HCT116 (cell line): ENCODE results near the gene FOXI3. TPM values are rescaled to one million over a fixed set of nuclear protein-coding genes. Genes with fewer than 3 reads are reported as not detected.
"Not testable (repeated sequence)": the region's sequence is repeated elsewhere in the genome, so short reads cannot be mapped to it uniquely, and the experiment has no call there.

Experiments
- ATAC-seq: fragments of 200-7000 bp; cut with Tn5 transposase; 2 replicates; pipeline ENCODE4 v1.9.1; 2020; ENCODE audit warnings: mild to moderate bottlenecking, moderate library complexity
- BruUV-seq: library from RNA; stranded (reverse); fragments of 400-500 nt; replicated peaks from 2 replicates; lab custom pipeline; 2021; lab: Mats Ljungman, UMichigan
- CTCF ChIA-PET: fragments of 300-600 bp; sonication (Branson Sonifier 250); formaldehyde crosslinking; loops from one replicate; lab custom pipeline; 2021; ENCODE audit warnings: antibody characterized with exemption; lab: Charles Lee
- POLR2A ChIA-PET: fragments of 300-600, 350-600 bp; sonication (Branson Sonifier 250); formaldehyde crosslinking; loops from one replicate; lab custom pipeline; 2021; ENCODE audit warnings: antibody characterized with exemption; lab: Charles Lee
- RAD21 ChIA-PET, 2 experiments: fragments of 300-600 bp; sonication (Branson Sonifier 250); formaldehyde crosslinking; loops; one replicate each; lab custom pipeline; 2023; ENCODE audit warnings: low total read pairs in 2 of 2; ENCODE audit not compliant: uncharacterized antibody in 2 of 2, unreplicated experiment in 2 of 2, low non-redundant PET in 1 of 2; lab: Charles Lee
- DNase-seq: peaks from one replicate; pipeline ENCODE4 v3.0.0-alpha.2; 2010; ENCODE audit warnings: low read depth, low spot score
- H2AFZ ChIP-seq: fragments of 200-600 bp; shearing (Covaris generic), sonication (generic); 2 replicates; pipeline ENCODE4 v1.6.1; 2017; ENCODE audit warnings: low read depth, mixed run types, mixed read lengths, antibody characterized with exemption, low read length; ENCODE audit not compliant: poor library complexity, severe bottlenecking
- H3K27ac ChIP-seq: 2 replicates; pipeline ENCODE4 v1.5.1; 2012; ENCODE audit warnings: low read depth, low read length
- H3K27me3 ChIP-seq: fragments of 200-600 bp; sonication (generic); 2 replicates; pipeline ENCODE4 v1.6.1; 2016; ENCODE audit warnings: mixed run types, low read length, mixed read lengths; ENCODE audit not compliant: insufficient read depth
- H3K36me3 ChIP-seq, 2 experiments: fragments of 200-500 bp in 1 of 2; fragments of 200-600 bp in 1 of 2; sonication (Bioruptor generic) in 1 of 2; sonication (generic) in 1 of 2; 2 replicates each; pipeline versions ENCODE4 v1.5.1 to v1.6.1; 2014 to 2016; ENCODE audit warnings: low read length in 2 of 2, inconsistent platforms in 1 of 2, mixed read lengths in 1 of 2, mixed run types in 1 of 2; ENCODE audit not compliant: insufficient read depth in 2 of 2, control insufficient read depth in 1 of 2
- H3K4me1 ChIP-seq, 2 experiments: fragments of 200-600 bp in 1 of 2; sonication (generic) in 1 of 2; 2 replicates each; pipeline versions ENCODE4 v1.5.1 to v1.6.1; 2012 to 2017; ENCODE audit warnings: low read length in 2 of 2, inconsistent platforms in 1 of 2, mild to moderate bottlenecking in 1 of 2, mixed read lengths in 1 of 2, mixed run types in 1 of 2, moderate library complexity in 1 of 2; ENCODE audit not compliant: insufficient read depth in 2 of 2, control insufficient read depth in 1 of 2
- H3K4me2 ChIP-seq: fragments of 200-600 bp; sonication (generic); 2 replicates; pipeline ENCODE4 v1.6.1; 2017; ENCODE audit warnings: mixed run types, low read length, mixed read lengths
- H3K4me3 ChIP-seq, 2 experiments: fragments of 200-600 bp in 1 of 2; sonication (generic) in 1 of 2; replicated peaks in 1 of 2; 2 replicates each; pipeline ENCODE4 v1.5.1; 2011 to 2016; ENCODE audit warnings: low read length in 2 of 2, control low read depth in 1 of 2, low read depth in 1 of 2, mild to moderate bottlenecking in 1 of 2, mixed read lengths in 1 of 2, mixed run types in 1 of 2
- H3K79me2 ChIP-seq: fragments of 200-600 bp; sonication (generic); 2 replicates; pipeline ENCODE4 v1.6.1; 2017; ENCODE audit warnings: mild to moderate bottlenecking, mixed run types, low read length, moderate library complexity, mixed read lengths; ENCODE audit not compliant: insufficient read depth
- H3K9ac ChIP-seq: fragments of 200-600 bp; sonication (generic); 2 replicates; pipeline ENCODE4 v1.6.1; 2016; ENCODE audit warnings: low read length, mixed read lengths
- H3K9me2 ChIP-seq: fragments of 200-600 bp; sonication (generic), shearing (Covaris generic); 2 replicates; pipeline ENCODE4 v1.6.1; 2017; ENCODE audit warnings: mixed run types, mild to moderate bottlenecking, moderate library complexity; ENCODE audit not compliant: insufficient read depth
- H3K9me3 ChIP-seq, 2 experiments: fragments of 200-500 bp in 1 of 2; fragments of 200-600 bp in 1 of 2; sonication (Bioruptor generic) in 1 of 2; sonication (generic) in 1 of 2; 2 replicates each; pipeline ENCODE4 v1.6.1; 2014 to 2017; ENCODE audit warnings: low read length in 2 of 2, mixed read lengths in 2 of 2, inconsistent platforms in 1 of 2, low read depth in 1 of 2, mild to moderate bottlenecking in 1 of 2, mixed run types in 1 of 2, moderate library complexity in 1 of 2; ENCODE audit not compliant: control insufficient read depth in 1 of 2, insufficient read depth in 1 of 2
- H4K20me1 ChIP-seq: fragments of 200-600 bp; sonication (generic), shearing (Covaris generic); 2 replicates; pipeline ENCODE4 v1.6.1; 2017; ENCODE audit warnings: mixed run types, mild to moderate bottlenecking, moderate library complexity; ENCODE audit not compliant: insufficient read depth
- CBX3 ChIP-seq: IDR thresholded peaks from 2 replicates; pipeline ENCODE4 v1.6.1; 2012; ENCODE audit warnings: low read depth
- CEBPB ChIP-seq: IDR thresholded peaks from 2 replicates; pipeline ENCODE4 v1.6.1; 2012; ENCODE audit warnings: low read depth
- EGR1 ChIP-seq: IDR thresholded peaks from 2 replicates; pipeline ENCODE4 v1.6.1; 2012; ENCODE audit warnings: low read depth
- EZH2 ChIP-seq: fragments of 200-600 bp; sonication (generic); IDR thresholded peaks from 2 replicates; pipeline ENCODE4 v1.6.1; 2017; ENCODE audit warnings: antibody characterized with exemption, mixed run types
- JUND ChIP-seq: IDR thresholded peaks from 2 replicates; pipeline ENCODE4 v1.6.1; 2012
- RAD21 ChIP-seq: IDR thresholded peaks from 2 replicates; pipeline ENCODE4 v1.6.1; 2012; ENCODE audit warnings: low read depth, mild to moderate bottlenecking
- SIN3A ChIP-seq: IDR thresholded peaks from 2 replicates; pipeline ENCODE4 v1.6.1; 2012; ENCODE audit warnings: low read depth
- SP1 ChIP-seq: IDR thresholded peaks from 2 replicates; pipeline ENCODE4 v1.6.1; 2012; ENCODE audit warnings: low read depth
- SRF ChIP-seq: IDR thresholded peaks from 2 replicates; pipeline ENCODE4 v1.6.1; 2012; ENCODE audit warnings: low read depth
- TCF7L2 ChIP-seq: IDR thresholded peaks from 2 replicates; pipeline ENCODE4 v1.7.0; 2011; ENCODE audit warnings: borderline replicate concordance, inconsistent platforms; ENCODE audit not compliant: insufficient read depth, insufficient read length; ENCODE audit errors: extremely low read depth
- intact Hi-C: fragments of 100-400 bp; cut with micrococcal nuclease; formaldehyde crosslinking; loops from 2 replicates; pipeline ENCODE4 v1.10.0; 2022
- total RNA-seq: library from RNA; stranded (reverse); gene quantifications from one replicate; pipeline ENCODE4 v1.2.1, GENCODE V29; 2021; ENCODE audit not compliant: unreplicated experiment
- TF ChIP-seq, protein P1 (sequence below): IDR thresholded peaks from 2 replicates; pipeline ENCODE4 v1.6.1; 2012

The FOXI3 gene
- total RNA-seq, 1 experiment from 2014 or later = not detected

DNA sequence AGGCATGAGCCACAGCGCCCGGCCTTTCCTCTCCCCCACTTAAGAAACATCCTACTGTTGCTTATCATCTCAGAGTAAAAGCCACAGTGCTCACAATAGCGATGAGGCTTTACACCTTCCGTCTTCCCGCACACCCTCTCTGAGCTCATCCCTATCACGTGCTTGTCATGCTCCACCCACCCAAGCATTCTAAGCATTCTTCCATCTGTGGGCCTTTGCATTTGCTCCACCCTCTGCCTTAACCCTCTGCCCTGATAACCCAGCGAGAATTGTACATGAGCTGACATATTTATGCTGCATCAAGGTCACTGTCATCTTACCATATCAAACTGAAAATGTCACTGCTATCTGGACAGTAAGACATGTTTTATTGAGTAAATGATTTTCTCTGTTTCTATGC lies 22.6 kb downstream of the FOXI3 start:
- TF ChIP-seq SP1 (no peak), CEBPB (no peak), TCF7L2 (no peak), SRF (no peak), SIN3A (no peak), JUND (no peak), EZH2 (no peak), EGR1 (no peak), CBX3 (no peak)
- TF ChIP-seq, protein P1, sequence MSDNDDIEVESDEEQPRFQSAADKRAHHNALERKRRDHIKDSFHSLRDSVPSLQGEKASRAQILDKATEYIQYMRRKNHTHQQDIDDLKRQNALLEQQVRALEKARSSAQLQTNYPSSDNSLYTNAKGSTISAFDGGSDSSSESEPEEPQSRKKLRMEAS = no peak
- H3K27ac ChIP-seq = no peak overlapping the region
- no peaks in the 10 kb centered on the region for H4K20me1 ChIP-seq
- POLR2A ChIA-PET = no interaction called here
- no peak for DNase-seq
- H3K79me2 ChIP-seq = no peaks in the 10 kb centered on the region
- H3K4me3 ChIP-seq = no peak overlapping the region
- H3K36me3 ChIP-seq = no peaks in the 10 kb centered on the region
- ATAC-seq = no peak
- no peak overlapping the region for H3K4me2 ChIP-seq
- H3K9me3 ChIP-seq = no peaks in the 10 kb centered on the region
- H3K4me1 ChIP-seq = no peaks in the 10 kb centered on the region
- H2AFZ ChIP-seq = no peak overlapping the region
- no peaks in the 10 kb centered on the region for H3K27me3 ChIP-seq
- no TSS peak for BruUV-seq
- intact Hi-C loops = no loop called here
- no peak overlapping the region for H3K9ac ChIP-seq
- H3K9me2 ChIP-seq = no peaks in the 10 kb centered on the region
- CTCF ChIA-PET = no interaction called here
- RAD21 ChIA-PET = interaction anchor here in 1 of 2 experiments (0.5 kb wide), 1 partner anchor 365 kb away, joined by 4 read pairs; no protein-coding TSS in a partner anchor

DNA sequence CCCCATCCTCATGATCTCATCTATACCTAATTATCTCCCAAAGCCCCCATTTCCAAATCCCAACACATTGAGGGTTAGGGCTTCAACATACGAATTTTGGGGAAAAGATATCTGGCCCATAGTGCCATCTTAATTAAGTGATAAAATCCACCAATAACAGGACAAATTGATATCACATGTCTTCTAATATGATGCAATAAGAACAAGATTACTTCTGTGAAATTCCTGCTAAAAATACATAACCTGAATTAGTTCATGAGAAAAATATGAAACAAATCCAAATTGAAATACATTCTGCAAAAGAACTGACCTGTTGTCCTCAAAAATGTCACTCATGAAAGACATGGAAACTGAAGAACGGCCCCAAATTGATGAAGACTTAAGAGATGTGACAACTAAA lies 28.8 kb downstream of the FOXI3 start:
- Histone ChIP-seq H3K9me3 (no peaks in the 10 kb centered on the region), H3K9me2 (no peaks in the 10 kb centered on the region), H4K20me1 (no peaks in the 10 kb centered on the region), H3K27me3 (no peaks in the 10 kb centered on the region), H3K27ac (no peak overlapping the region), H3K36me3 (no peaks in the 10 kb centered on the region), H2AFZ (no peak overlapping the region), H3K4me3 (no peak overlapping the region)
- DNase-seq = no peak
- intact Hi-C loops = no loop called here
- BruUV-seq = no TSS peak
- POLR2A ChIA-PET = no interaction called here
- RAD21 ChIA-PET = no interaction called here
- TF ChIP-seq JUND (no peak), CBX3 (no peak), EGR1 (no peak), RAD21 (no peak)
- TF ChIP-seq, all 23 proteins: peak for 0
- CTCF ChIA-PET = no interaction called here
- Histone ChIP-seq H3K4me2 (no peak overlapping the region), H3K79me2 (no peaks in the 10 kb centered on the region), H3K9ac (no peak overlapping the region), H3K4me1 (no peaks in the 10 kb centered on the region)
- ATAC-seq = no peak

DNA sequence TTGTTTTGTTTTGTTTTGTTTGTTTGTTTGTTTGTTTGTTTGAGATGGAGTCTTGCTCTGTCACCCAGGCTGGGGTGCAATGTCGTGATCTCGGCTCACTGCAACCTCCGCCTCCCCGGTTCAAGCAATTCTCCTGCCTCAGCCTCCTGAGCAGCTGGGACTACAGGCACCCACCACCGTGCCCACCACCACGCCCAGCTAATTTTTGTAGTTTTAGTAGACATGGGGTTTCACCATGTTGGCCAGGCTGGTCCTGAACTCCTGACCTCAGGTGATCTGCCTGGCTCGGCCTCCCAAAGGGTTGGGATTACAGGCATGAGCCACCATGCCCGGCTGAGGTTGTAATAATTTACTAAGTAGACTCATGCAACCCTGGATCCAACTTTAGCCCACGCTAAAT lies 33.4 kb downstream of the FOXI3 start:
- H3K27ac ChIP-seq, RAD21 ChIA-PET, H3K9me3 ChIP-seq, H3K9ac ChIP-seq, H4K20me1 ChIP-seq, BruUV-seq, DNase-seq, H2AFZ ChIP-seq, CTCF ChIA-PET, H3K4me1 ChIP-seq, H3K4me3 ChIP-seq, H3K27me3 ChIP-seq, H3K9me2 ChIP-seq, H3K36me3 ChIP-seq, intact Hi-C loops, ATAC-seq, H3K79me2 ChIP-seq, H3K4me2 ChIP-seq: not testable (repeated sequence)
- POLR2A ChIA-PET = interaction anchor here (0.5 kb wide), 1 partner anchor 284 kb away, joined by 3 read pairs; no protein-coding TSS in a partner anchor
